Measurements from ENCODE around the gene CPPED1. TPM values are rescaled to one million over a fixed set of nuclear protein-coding genes. Genes with fewer than 3 reads are reported as not detected.
"Not testable (repeated sequence)": the region's sequence is repeated elsewhere in the genome, so short reads cannot be mapped to it uniquely, and the experiment has no call there.

Gene CPPED1
- total RNA-seq, 1 donor from 2014 or later = 13.2 TPM

DNA sequence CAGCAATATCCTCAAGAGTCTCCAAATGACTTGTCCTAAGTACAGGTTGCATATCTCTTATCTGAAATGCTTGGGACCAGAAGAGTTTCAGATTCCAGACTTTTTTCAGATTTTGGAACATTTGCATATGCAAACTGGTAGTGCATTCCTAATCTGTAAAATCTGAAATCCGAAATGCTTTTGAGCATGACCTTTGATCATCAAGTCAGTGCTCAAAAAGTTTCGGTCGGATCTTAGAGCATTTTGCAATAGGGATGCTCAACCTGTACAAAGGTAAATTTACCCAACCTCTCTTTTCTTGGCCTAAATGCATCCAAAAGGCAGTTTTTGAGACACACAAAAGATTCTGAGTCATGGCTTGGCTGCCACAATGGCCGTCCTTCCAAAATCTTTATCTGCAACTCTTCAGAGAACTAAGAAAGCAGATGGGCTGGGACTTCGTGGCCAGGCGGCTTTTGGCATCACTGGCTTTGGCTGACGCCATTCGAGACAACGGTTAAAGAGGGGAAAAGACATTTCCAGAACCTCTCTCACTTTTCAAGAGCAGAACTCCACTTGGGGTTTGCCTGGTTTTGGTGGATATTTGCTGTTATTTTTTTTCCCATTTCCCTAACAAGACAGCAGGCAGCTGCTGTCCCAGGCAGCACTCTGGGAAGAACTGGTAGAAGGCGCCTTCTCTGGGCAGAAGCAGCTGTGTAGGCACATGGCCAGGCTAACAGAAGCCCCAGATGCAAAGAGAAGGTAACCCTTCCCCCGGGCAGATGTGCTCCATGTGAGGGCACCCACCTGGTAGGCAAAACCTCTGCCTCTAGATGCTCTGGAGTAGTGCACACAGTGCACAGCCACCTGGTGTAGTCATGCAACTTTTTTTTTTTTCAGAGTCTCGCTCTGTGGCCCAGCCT, 8.9 kb downstream of the CPPED1 start:
- DNase-seq (ENCODE audit: low spot score, unreplicated experiment) = no peak
- Mint-ChIP-seq H3K9me3 (ENCODE audit: low read depth) (no peaks in the 10 kb centered on the region), H3K4me3 (ENCODE audit: low read depth) (no peak overlapping the region), H3K27ac (no peak overlapping the region), H3K27me3 (no peaks in the 10 kb centered on the region), H3K4me1 (ENCODE audit: low read depth) (peaks cover 3% of the 10 kb centered on the region), H3K36me3 (ENCODE audit: insufficient read depth) (peaks cover 4% of the 10 kb centered on the region)
- TF ChIP-seq, protein P1, sequence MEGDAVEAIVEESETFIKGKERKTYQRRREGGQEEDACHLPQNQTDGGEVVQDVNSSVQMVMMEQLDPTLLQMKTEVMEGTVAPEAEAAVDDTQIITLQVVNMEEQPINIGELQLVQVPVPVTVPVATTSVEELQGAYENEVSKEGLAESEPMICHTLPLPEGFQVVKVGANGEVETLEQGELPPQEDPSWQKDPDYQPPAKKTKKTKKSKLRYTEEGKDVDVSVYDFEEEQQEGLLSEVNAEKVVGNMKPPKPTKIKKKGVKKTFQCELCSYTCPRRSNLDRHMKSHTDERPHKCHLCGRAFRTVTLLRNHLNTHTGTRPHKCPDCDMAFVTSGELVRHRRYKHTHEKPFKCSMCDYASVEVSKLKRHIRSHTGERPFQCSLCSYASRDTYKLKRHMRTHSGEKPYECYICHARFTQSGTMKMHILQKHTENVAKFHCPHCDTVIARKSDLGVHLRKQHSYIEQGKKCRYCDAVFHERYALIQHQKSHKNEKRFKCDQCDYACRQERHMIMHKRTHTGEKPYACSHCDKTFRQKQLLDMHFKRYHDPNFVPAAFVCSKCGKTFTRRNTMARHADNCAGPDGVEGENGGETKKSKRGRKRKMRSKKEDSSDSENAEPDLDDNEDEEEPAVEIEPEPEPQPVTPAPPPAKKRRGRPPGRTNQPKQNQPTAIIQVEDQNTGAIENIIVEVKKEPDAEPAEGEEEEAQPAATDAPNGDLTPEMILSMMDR (IDR thresholded peaks at IDR 0.05; ENCODE audit: unreplicated experiment) = no peak

DNA sequence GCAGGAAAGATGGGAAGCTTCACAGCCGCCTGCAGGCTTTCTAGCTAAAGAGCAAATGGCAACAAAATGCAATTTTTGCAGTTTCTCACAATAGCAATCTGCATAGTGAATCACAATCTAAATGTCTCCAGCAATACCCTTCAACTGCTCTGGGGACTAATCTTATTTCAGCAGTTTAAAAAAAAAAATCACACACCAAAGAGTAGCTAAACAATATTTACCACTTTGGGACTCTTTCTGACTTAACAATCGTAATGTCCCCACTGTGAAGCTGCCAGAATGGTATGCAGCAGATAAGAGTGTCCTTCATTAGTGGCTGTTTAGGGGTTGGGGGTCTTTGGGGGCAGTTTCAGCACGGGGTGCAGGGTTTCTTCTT, 9.8 kb downstream of the CPPED1 start:
- no peak overlapping the region for H3K4me3 Mint-ChIP-seq (ENCODE audit: low read depth)

DNA sequence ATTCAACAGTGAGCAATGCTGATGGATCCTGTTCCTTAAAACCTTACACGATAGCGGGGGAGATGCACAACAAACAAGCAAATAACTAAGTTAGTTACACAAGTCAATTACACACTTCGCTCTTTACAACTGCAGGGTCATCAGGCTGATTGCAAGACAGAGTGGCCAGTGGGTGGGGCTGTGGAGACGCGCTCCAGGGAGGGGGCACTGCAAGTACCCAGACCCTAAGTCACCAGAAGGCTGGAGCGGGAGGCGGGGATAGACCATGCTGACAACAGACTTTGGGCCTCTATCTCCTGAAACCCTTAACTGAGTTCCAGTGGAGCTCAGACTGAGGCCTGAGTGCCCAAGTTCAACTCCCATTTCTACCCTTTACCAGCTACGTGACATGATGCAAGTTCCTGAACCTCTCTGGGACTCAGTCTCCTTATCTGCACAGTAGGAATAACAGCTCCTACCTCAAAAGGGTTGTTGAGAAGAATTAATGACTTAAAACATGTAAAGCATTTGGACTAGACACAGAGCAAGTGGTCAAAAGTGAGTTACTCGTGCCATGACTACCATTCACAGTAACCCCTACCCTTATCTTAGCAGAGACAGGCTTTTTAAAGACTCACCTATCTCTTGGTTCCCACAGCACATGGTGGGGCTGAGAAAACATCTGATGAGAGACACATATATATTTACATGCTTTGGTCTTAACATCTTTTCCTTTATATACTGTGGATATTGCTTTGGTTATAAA, 10.4 kb downstream of the CPPED1 start:
- TF ChIP-seq, protein P1 (IDR thresholded peaks at IDR 0.05; ENCODE audit: unreplicated experiment) = no peak
- Mint-ChIP-seq H3K4me1 (ENCODE audit: low read depth) (peaks cover 3% of the 10 kb centered on the region), H3K27me3 (no peaks in the 10 kb centered on the region), H3K4me3 (ENCODE audit: low read depth) (no peak overlapping the region), H3K27ac (no peak overlapping the region), H3K9me3 (ENCODE audit: low read depth) (no peaks in the 10 kb centered on the region), H3K36me3 (ENCODE audit: insufficient read depth) (peaks cover 4% of the 10 kb centered on the region)
- no peak for DNase-seq (ENCODE audit: low spot score, unreplicated experiment)

More for the DNA sequence above, 9.8 kb downstream of the CPPED1 start:
- no peak for DNase-seq (ENCODE audit: low spot score, unreplicated experiment)
- peaks cover 3% of the 10 kb centered on the region for H3K4me1 Mint-ChIP-seq (ENCODE audit: low read depth)
- H3K27ac Mint-ChIP-seq = no peak overlapping the region
- peaks cover 4% of the 10 kb centered on the region for H3K36me3 Mint-ChIP-seq (ENCODE audit: insufficient read depth)
- no peaks in the 10 kb centered on the region for H3K27me3 Mint-ChIP-seq
- no peaks in the 10 kb centered on the region for H3K9me3 Mint-ChIP-seq (ENCODE audit: low read depth)
- TF ChIP-seq, protein P1 (IDR thresholded peaks at IDR 0.05; ENCODE audit: unreplicated experiment) = no peak

GRCh38 chr16:12792528-12792927, 11.2 kb downstream of the CPPED1 start:
- not testable (repeated sequence) for H3K27me3 Mint-ChIP-seq; H3K27ac Mint-ChIP-seq; H3K36me3 Mint-ChIP-seq (ENCODE audit: insufficient read depth); H3K4me3 Mint-ChIP-seq (ENCODE audit: low read depth); H3K9me3 Mint-ChIP-seq (ENCODE audit: low read depth); DNase-seq (ENCODE audit: low spot score, unreplicated experiment); H3K4me1 Mint-ChIP-seq (ENCODE audit: low read depth)

DNA sequence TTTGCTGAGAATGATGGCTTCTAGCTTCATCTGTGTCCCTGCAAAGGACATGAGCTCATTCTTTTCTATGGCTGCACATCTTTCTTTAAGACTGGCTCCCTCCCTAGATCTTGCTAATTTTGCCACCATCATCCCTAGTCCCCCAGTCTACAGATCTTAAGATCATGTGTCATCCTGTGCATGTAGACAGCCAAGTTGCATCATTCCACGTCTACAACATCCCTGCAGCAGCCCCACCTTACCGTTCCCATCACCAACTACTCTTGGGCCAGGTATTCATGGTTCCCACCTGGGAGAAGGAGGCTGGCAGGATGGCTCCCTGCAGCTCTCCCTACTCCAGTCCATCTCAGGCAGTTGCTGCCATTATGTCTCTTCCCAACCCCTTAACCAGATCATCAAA, 12.3 kb downstream of the CPPED1 start:
- peaks cover 4% of the 10 kb centered on the region for H3K36me3 Mint-ChIP-seq (ENCODE audit: insufficient read depth)
- no peaks in the 10 kb centered on the region for H3K9me3 Mint-ChIP-seq (ENCODE audit: low read depth)
- no peak overlapping the region for H3K4me3 Mint-ChIP-seq (ENCODE audit: low read depth)
- H3K27ac Mint-ChIP-seq = no peak overlapping the region
- TF ChIP-seq, protein P1 (IDR thresholded peaks at IDR 0.05; ENCODE audit: unreplicated experiment) = no peak
- peaks cover 3% of the 10 kb centered on the region for H3K4me1 Mint-ChIP-seq (ENCODE audit: low read depth)
- no peak for DNase-seq (ENCODE audit: low spot score, unreplicated experiment)
- H3K27me3 Mint-ChIP-seq = no peaks in the 10 kb centered on the region

All from progenitor cell of endocrine pancreas (in vitro differentiated cells).